Right lobe of liver (tissue), 4 donors: ENCODE measurements around the gene FFAR1.

Source experiments
- POLR2A ChIP-seq: fragments of 450-650 bp; IDR thresholded peaks from one replicate; pipeline ENCODE4 v1.6.1; 2017; ENCODE audit warnings: antibody characterized with exemption, mild to moderate bottlenecking
- TF ChIP-seq, protein P1 (sequence below), 4 donors: fragments of 200-600 bp in 3 of 4; fragments of 450-650 bp in 1 of 4; IDR thresholded peaks; one replicate each; pipeline versions ENCODE4 v1.5.1 to v1.8.0; 2016 to 2022; ENCODE audit warnings: antibody characterized with exemption in 4 of 4, mild to moderate bottlenecking in 2 of 4
- donor health status: DM: no; HTN: no; CAD: no.
- donor health status: DM: no; HTN: no; CAD: no.
- donor health status: DM: no; HTN: yes; CAD: no.

DNA sequence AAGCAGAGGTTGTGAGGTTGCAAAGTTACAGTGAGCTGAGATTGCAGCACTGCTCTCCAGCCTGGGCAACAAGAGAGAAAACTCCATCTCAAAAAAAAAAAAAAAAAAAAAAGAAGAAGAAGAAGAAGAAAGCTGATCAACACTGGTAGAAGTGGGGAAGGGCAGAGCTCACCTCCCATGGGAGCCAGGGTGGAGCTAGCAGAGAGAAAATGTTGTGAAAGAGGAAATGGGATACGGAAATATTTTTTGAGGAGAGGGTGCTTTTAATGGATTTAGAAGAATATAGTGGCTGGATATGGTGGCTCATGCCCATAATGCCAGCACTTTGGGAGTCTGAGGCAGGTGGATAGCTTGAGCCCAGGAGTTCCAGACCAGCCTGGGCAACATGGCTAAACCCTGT, 30.0 kb downstream of the FFAR1 start:
- no peak for TF ChIP-seq POLR2A
- TF ChIP-seq, protein P1, sequence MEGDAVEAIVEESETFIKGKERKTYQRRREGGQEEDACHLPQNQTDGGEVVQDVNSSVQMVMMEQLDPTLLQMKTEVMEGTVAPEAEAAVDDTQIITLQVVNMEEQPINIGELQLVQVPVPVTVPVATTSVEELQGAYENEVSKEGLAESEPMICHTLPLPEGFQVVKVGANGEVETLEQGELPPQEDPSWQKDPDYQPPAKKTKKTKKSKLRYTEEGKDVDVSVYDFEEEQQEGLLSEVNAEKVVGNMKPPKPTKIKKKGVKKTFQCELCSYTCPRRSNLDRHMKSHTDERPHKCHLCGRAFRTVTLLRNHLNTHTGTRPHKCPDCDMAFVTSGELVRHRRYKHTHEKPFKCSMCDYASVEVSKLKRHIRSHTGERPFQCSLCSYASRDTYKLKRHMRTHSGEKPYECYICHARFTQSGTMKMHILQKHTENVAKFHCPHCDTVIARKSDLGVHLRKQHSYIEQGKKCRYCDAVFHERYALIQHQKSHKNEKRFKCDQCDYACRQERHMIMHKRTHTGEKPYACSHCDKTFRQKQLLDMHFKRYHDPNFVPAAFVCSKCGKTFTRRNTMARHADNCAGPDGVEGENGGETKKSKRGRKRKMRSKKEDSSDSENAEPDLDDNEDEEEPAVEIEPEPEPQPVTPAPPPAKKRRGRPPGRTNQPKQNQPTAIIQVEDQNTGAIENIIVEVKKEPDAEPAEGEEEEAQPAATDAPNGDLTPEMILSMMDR (IDR thresholded peaks at IDR 0.05), result no peak
